LHCN-M2 (cell line): Measurements from ENCODE around the gene YIF1A. TPM values are rescaled to one million over a fixed set of nuclear protein-coding genes. Genes with fewer than 3 reads are reported as not detected.
A peak's percentile ranks its signal among the peaks of the same experiment; 100 is the strongest.

Experiments used
- DNase-seq: peaks from one replicate; pipeline ENCODE4 v3.0.0-alpha.2; 2012; ENCODE audit warnings: low read depth
- polyA plus RNA-seq: library from polyadenylated mRNA; unstranded; fragments of >200 nt; gene quantifications from one replicate; pipeline ENCODE4 v1.2.1, GENCODE V29; 2012; ENCODE audit warnings: missing spikeins
- total RNA-seq: library from RNA; depleted of rRNA; stranded (reverse); fragments of >200 nt; gene quantifications from 2 replicates; pipeline ENCODE4 v1.2.3, GENCODE V29; 2014; rRNA removed

YIF1A gene
- total RNA-seq: 120 and 127 TPM in 2 replicates
- 169 TPM for polyA plus RNA-seq

DNA sequence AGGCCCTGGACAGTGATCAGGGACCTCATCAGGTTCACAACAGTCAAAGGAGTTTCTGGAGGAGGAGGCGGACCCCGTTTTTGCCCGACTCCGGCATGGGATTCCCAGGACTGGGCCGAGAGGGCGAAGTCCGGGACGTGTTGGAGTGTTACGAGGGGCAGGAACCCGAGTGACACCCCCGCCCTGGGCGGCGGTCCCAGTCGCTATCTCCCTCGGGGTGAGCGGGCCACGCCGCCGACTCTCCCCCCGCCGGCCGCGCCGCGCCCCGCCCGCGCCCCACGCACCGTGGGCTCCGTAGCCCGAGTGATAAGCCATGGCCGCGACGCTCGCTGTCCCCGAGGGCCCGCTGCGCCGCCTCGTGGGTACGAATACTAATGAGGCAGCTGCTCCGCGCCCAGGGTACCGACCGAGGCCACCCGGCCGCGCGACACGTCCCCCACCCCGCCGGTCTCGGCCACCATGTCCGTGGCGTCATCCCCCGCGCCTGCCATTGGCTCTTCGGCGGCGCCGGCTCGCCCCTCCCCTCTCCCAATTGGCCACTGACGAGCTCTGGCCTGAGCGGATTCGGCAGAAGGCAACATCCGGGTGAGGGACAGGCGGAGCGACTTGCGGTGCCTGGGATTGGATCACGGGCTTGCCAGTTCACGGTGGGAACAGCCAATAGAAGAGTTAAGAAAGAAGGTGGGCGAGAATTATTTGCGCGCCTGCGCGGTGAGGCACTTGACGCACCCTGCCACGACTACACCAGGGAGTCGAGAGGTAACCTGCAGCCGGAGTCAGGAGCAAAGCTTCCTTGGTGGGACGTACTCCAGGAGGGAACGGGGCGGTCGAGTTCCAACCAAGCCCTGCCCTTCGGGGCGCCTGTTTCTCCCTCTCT lies at the start of gene YIF1A:
Gene YIF1A (minus strand): TSS at position 473 of the 877 bp plus-strand sequence. CDS start 158 bp downstream, at position 315.
- DNase-seq: peak; percentile 98

GRCh38 chr11:66337103-66337899 lies 48.4 kb upstream of the YIF1A start:
- peak; percentile 75 for DNase-seq

DNA sequence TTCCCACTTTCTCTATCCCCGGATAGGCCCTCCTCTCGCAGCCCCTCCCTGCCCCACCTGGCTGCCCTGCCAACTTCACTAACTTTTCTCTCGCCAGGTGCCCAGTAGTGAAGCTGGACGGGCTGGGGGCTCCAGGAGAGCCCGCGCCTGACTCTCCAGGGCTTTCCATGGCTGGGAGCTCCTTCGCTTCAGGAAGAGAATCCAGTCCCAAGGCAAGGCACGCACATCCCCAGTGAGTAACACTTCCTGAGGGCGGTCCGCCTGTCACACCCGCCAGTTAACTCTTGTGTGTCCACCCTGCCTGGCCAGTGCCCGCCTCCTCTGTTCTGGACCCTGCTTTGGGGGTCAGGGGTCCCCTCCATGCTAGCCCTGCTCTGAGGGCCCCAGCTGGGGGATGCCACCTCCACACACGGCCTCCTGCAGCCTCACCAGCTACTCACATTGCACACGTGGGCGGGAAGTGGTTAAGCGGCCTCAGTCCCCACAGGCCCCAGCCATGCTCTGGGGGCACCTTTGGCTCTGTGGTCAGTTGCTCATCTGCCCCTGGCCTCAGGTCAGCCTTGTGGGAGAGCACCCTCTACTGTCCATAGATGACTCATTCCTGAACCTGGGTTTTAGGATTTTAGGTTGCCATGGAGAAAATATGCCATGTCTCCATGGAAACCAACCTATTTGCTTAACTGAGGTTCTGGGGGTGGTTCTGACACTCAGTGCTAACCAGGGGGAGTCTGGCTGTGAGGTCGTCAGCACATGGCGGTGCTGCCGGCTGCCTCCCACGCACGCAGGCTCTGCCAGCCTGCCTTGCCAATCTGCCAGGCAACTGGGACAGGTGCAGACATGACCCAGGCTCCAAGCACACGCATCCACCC lies 47.5 kb upstream of the YIF1A start, which contains the start of gene RIN1:
Gene RIN1 (minus strand): TSS at position 201 of the 869 bp plus-strand sequence. CDS start 32 bp downstream, at position 169.
- peak; percentile 100 for DNase-seq

DNA sequence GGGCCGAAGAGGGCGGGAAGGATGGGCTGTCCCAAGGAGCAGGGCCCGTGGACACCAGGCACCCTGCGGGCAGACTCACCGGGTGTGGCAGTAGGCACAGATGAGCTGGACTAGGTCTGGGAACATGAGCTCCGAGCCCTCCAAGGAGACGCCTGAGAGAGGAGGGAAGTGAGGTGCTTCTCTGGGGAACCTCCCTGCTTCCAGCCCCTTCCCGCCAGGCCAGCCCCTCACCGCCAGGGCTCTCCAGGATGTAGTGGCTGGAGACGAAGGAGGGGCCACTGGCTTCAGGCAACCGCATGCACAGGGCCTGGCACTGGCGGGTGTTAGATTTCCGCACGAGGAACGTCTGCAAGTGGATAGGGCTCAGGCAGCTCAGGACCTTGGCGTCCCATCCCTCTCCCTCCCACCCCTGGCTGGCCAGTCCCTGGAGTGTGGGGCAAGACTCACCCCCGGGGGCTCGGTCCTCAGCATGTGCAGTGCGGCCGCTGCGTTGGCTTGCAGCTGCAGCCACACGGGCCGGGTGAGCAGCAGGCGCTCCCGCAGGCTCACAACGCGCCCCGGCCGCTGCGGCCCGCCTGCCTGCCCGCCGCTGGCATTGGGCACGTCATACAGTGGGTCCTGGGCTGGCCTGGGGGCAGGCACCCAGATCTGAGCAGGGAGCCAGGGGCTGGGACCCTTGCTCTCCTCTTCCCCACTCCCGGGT lies 46.7 kb upstream of the YIF1A start:
- DNase-seq: peak; percentile 78

- no peak for DNase-seq
These were observed 45.9 kb upstream of the YIF1A start for GRCh38 chr11:66334605-66335442.

- DNase-seq: no peak
These were observed 45.1 kb upstream of the YIF1A start for GRCh38 chr11:66333896-66334604.

- DNase-seq: no peak
These were observed 44.4 kb upstream of the YIF1A start for GRCh38 chr11:66333220-66333877.

DNA sequence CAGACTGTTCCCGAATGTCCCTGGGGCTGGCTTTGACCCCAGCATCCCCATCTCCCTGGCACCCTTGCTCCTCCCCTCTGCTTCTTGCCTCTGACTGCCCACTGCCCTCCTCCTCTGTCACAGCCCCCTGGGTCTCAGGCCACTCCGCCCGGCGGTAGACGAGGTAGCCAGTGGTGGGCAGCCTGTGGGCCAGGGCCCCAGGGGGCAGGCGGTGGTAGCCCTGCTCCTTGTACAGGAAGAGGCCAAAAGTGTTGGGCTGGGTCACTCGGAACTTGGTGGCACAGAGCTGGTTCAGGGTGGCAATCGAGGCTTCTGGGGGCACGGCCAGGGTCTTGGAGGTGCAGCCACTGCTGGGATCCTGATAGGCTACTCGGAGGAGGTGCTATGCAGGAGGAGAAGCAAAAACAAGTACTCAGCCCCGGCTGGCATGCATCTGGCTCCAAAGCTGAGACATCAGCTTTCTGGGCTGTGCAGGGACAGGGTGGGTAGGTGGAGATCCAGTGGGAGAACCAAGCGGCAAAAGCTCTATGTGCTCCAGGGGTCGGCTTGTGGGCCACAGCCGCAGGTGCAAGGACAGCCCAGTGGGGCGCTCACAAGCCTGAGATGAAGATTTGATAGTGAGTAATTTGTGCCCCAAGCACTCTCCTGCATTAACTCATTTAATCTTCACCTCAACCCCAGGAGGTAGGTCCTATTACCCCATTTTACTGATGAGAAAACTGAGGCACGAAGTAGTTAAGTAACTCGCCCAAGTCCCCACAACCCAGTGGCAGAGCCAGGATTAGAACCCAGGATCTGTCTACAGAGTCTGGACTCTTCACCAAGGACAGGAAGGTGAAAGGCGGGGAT lies 43.7 kb upstream of the YIF1A start:
- no peak for DNase-seq

DNA sequence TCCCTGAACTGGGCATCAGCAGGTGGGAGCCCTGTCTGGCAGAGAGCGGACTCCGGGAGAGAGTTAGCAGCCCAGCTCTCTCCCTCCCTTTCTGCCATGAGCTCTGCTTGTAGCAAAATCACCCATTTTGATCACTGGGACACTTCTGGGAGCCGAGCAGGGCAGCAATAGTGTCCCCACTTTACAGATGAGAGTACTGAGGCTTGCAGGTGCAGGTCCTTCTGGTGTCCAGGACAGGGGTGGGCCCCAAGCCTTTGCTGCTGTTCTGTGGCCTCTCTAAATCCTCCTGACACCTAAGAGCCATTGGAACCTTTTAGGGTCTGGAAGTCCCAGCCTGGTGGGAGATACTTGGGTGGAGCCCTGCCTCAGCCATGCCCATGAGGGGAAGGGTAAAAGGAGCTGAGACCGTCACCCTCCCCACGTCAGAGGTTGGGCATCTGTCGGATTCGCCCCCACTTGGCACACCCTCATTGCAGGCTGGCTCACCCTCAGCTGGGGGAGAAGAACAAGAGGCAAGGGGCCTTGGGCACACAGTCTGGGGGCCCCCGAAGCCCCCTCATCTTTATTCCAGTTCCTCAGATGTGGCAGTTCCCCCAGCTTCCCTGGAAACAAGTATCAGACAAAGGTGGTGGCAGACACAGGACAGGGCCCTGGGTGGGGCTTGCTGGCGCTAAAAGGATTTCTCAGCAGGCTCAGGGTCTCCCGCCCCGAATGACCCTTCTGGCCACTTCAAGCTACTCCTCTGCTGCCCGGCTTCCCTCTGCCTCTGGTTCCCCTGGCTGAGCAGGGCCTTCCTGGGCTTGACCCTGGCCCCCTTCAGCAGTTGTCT lies 42.8 kb upstream of the YIF1A start:
- no peak for DNase-seq

DNA sequence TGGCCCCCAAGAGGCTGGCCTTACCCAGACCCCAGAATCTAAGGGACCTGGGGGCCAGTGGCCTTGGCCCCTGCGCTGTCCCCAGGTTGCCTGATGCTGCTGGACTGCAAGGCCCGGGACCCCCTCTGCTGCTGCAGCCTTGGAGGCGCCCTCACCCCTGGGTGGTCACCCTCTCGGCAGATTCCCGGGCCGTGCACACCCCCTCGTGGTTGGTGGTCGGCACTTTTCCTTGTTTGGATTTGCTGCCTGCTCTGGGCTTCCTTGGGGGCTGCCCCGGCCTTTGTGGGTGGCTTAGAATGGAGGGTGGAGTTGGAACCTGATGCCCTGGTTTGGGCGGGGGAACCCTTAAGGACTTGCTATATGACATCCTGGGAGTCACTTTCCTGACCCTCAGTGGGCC lies 42.0 kb upstream of the YIF1A start:
- DNase-seq: no peak

DNA sequence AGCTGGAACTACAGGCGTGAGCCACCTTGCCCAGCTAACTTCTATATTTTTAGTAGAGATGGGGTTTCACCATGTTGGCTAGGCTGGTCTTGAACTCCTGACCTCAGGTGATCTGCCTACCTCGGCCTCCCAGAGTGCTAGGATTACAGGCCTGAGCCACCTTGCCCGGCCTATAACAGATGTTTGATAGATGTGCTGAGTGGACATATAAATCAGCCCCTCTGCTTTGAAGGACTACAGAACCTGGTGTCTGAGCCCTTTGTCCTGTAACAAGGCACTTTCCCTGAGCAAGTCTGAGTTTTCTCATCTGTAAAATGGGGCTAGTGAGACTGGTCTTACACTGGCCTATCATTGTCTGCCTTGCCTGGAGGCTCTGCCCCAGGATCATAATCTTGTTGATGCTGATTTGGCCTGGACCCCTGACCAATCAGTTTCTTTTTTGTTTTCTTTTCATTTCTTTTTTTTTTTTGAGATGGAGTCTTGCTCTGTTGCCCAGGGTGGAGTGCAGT lies 40.3 kb upstream of the YIF1A start:
- no peak for DNase-seq

DNA sequence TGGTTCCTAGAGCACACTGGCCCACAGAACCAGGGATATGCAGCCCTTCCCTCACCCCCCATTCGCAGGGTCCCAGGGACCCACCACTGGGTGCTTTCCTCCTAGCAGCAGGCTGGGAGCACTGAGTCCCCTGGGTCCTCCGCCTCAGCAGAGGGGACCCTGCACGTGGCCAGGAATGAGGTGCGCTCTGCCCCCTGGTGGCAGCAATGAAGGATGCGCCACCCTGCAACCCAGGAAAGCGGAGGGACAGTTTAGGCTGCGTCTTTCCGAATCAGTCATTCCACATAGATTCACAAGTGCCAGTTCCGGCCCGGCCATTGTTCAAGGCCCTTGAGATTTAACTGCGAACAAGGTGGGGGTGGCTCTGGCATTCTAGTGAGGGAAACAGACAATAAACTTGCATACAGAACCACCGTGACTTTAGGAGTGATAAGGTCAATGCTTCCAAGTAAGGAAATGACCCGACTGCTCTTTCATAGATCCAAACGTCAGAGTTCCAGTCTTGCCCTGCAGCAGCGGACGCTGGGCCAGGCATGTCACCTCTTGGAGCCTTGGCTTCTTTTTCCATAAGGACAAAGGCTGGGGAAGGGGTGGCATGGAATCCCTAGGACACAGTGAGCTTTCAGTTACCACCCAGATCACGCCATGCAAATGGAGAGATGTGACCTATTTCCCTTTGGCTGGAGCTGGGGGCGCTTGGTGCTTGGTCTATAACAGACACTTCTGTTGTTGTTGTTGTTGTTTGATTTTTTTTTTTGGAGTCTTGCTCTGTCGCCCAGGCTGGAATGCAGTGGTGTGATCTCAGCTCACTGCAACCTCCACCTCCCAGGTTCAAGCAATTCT lies 39.6 kb upstream of the YIF1A start:
- peak; percentile 76 for DNase-seq

DNA sequence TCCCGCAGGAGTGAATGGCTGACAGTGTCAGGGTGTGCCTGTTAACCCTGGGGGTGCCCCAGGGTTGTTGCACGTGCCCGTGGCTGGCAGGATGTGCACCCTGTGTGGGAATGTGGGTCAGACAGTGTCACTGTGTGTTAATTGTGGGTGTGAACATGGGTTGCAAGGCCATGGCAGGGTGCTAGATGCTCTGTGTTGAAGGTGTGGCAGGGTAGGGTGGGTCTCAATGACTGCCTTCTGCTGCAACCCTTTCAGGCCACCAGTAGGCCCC lies 39.0 kb upstream of the YIF1A start:
- no peak for DNase-seq

DNA sequence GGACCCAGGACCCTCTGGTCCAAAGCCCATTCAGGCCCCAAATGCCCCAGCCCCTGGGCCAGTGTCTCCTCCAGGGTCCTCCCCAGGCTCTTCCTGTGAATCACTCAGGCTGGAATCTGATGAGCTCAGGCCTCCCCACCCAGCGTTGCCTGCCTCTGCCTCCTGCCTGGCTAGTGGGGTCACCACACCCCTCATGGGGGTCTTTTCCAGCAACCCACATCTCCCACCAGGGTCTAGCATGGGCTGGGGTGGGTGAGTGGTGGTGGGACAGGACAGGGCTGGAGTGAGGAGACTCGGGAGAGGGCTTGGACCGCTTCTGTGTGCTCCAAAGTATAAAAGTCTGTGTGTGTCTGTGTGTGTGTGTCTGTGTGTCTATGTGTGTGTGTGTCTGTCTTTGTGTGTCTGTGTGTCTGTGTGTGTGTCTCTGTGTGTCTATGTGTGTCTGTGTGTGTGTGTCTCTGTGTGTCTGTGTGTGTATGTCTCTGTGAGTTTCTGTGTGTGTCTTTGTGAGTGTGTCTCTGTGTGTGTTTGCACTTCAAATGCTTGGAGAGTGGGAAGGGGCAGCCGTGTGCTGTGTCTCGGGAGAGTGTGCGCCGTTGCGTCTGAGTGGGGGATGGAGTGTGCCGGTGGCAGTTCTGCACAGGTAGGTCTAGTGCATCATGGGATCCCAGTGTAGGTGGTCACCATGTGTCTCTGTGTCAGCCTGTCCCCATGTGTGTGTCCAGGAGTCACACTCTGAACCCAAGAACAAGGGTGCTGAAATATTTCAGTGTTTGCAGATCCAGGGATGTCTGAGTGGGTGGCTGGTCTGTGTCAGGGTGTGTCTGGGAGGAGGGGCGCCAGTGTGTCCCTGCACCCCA lies 38.5 kb upstream of the YIF1A start:
- DNase-seq: peak; percentile 55
